Psoas muscle (tissue), 8 donors: ENCODE results near the gene PCNX2. TPM values are rescaled to one million over a fixed set of nuclear protein-coding genes. Genes with fewer than 3 reads are reported as not detected.

Experiments used
- ATAC-seq, 4 donors: fragments of 200-7000 bp; cut with Tn5 transposase; one replicate each; pipeline ENCODE4 v1.9.1; 2020; ENCODE audit warnings: moderate library complexity in 3 of 4, mild to moderate bottlenecking in 2 of 4
- DNase-seq, 2 donors: peaks; one replicate each; pipeline ENCODE4 v3.0.0-alpha.2; 2020
- H3K27ac ChIP-seq: fragments of 200-600 bp; one replicate; pipeline ENCODE4 v1.8.0; 2022
- H3K27me3 ChIP-seq, 3 donors: fragments of 200-600 bp in 1 of 3; one replicate each; pipeline versions ENCODE4 v1.6.1 to v1.8.0; 2013 to 2022; ENCODE audit warnings: low read length in 2 of 3, mild to moderate bottlenecking in 2 of 3, moderate library complexity in 1 of 3; ENCODE audit not compliant: insufficient read depth in 3 of 3
- H3K36me3 ChIP-seq, 2 donors: fragments of 200-600 bp in 1 of 2; one replicate each; pipeline versions ENCODE4 v1.6.1 to v1.8.0; 2013 to 2022; ENCODE audit warnings: low read depth in 1 of 2, mild to moderate bottlenecking in 1 of 2, moderate library complexity in 1 of 2; ENCODE audit not compliant: insufficient read depth in 1 of 2
- H3K4me1 ChIP-seq: fragments of 200-600 bp; one replicate; pipeline ENCODE4 v1.8.0; 2022
- H3K4me3 ChIP-seq: fragments of 200-600 bp; one replicate; pipeline ENCODE4 v1.8.0; 2022; ENCODE audit warnings: mild to moderate bottlenecking
- H3K9me3 ChIP-seq: fragments of 200-600 bp; one replicate; pipeline ENCODE4 v1.8.0; 2022
- CTCF ChIP-seq: fragments of 200-600 bp; IDR thresholded peaks from one replicate; pipeline ENCODE4 v1.8.0; 2022; ENCODE audit warnings: antibody characterized with exemption
- WGBS, 3 donors: extraction: QIAGEN DNeasy Blood & Tissue Kit; methylation state at CpG; one replicate each; pipeline versions ENCODE4 v1.1.6 to v1.1.7; 2013; 5-methylcytosine and 5-hydroxymethylcytosine counted together
- intact Hi-C, 2 donors: fragments of 100-400 bp; cut with DNase I; formaldehyde crosslinking; loops; one replicate each; pipeline versions ENCODE4 v1.11.0 to v1.14.2; 2022
- polyA plus RNA-seq, 3 donors: library from polyadenylated mRNA; stranded (reverse); fragments of 200-250 nt; gene quantifications; one replicate each; pipeline ENCODE4 v1.2.3, GENCODE V29; 2013
- total RNA-seq, 4 donors: library from RNA; stranded (reverse); fragmentation: NEBNext Ultra II Directional in 2 of 4; extraction: Animal tissue kit (Norgen Biotek cat#: 25700) in 2 of 4; gene quantifications; one replicate each; pipeline versions ENCODE4 v1.2.1 to v1.2.4, GENCODE V29; 2021 to 2023
- donor health status: healthy with polysubstance abuse.
- donor health status: DM: no; HTN: no; CAD: no; lungs with moderate emphysema.
- donor health status: Bipolar disorder and iron deficiency.
- donor health status: healthy.
- donor health status: DM: yes; HTN: yes; CAD: no.
- donor health status: DM: no; HTN: no; CAD: no.
- donor health status: DM: no; HTN: no; CAD: no.
- donor health status: DM: yes; HTN: yes; CAD: no.

PCNX2 gene
- total and polyA plus RNA-seq, 7 donors: 0.16 to 1.1 (median 0.54) TPM

DNA sequence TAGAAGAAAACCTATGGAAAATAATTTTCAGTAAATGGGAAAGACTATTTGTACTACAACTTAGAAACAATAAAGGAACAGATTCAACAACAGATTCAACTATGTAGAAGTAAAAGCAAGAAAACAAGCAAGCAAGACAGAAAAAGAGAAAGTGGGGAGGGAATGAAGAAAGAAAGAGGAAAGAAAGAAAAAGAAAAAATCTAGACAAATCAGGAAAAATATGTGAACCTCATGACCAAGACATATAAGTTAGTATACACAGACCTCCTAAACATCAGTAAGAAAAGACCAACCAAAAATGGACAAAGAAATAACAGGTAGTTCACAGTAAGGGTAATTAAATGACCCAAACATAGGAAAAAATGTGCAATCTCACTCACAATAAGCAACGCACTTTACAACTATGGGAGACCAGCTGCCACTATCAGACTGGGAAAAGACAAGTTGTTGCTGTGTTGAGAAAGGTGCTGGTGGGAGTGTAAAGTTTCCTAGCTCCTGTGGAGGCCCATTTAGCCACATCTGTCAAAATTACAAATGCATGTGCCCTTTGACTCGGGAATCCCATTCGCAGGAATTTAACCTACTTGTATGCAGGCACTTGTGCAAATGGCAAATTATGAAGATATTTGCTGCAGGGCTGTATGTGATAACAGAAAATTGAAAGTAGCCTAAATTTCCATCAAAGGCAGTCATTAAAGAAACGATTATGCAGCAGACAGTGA lies 18.1 kb upstream of the PCNX2 start:
- TF ChIP-seq CTCF: no peak
- DNase-seq: no peak
- 52 to 56% (median 53%) methylated on average over 4 of the region's 4 CpGs for WGBS, 3 donors

DNA sequence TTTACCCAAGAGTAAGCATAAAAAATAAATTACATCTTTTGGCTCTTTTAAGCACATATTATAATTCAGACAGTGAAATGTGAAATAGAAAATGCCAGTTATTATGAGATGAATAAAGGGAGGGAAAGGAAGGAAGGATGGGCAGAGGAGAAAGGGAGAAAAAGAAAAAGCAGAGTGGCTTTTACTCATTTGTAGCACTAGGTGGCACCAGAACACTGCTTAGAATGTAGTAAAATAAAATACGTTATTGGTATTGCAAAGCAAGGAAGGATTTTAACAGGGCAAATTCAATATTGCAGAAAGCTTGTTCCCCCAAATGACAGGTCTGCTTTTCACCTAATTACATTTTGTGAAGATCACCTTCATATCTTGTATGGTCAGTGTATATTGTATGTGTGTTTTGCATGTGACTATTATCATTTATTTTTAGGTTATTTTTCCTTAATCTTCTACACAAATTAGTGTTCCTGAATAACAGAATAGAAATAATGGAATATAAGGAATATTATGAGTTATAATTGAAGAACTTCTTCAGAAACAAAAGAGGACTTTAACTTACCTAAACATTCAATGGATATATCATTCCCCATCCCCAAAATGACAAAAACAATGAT lies 9.1 kb upstream of the PCNX2 start:
- peak; percentile 68 for TF ChIP-seq CTCF
- intact Hi-C loops: no loop called here
- H3K9me3 ChIP-seq: no peaks in the 10 kb centered on the region
- H3K27me3 ChIP-seq: peaks cover 0 to 1% (median 0%) of the 10 kb centered on the region in 3 donors
- no peak overlapping the region for H3K27ac ChIP-seq
- DNase-seq: no peak
- WGBS, 3 donors: 0 to 3% (median 0%) methylated on average over 1 of the region's 1 CpG
- H3K4me1 ChIP-seq: no peaks in the 10 kb centered on the region
- no peak overlapping the region for H3K4me3 ChIP-seq
- ATAC-seq: no peak
- H3K36me3 ChIP-seq: no peaks in the 10 kb centered on the region

More for the DNA sequence above, 18.1 kb upstream of the PCNX2 start:
- H3K9me3 ChIP-seq: no peaks in the 10 kb centered on the region
- ATAC-seq: no peak
- no peaks in the 10 kb centered on the region for H3K36me3 ChIP-seq
- H3K27ac ChIP-seq: no peak overlapping the region
- intact Hi-C loops: no loop called here
- H3K27me3 ChIP-seq: peaks cover 0 to 3% (median 0%) of the 10 kb centered on the region in 3 donors
- H3K4me3 ChIP-seq: no peak overlapping the region
- no peaks in the 10 kb centered on the region for H3K4me1 ChIP-seq

DNA sequence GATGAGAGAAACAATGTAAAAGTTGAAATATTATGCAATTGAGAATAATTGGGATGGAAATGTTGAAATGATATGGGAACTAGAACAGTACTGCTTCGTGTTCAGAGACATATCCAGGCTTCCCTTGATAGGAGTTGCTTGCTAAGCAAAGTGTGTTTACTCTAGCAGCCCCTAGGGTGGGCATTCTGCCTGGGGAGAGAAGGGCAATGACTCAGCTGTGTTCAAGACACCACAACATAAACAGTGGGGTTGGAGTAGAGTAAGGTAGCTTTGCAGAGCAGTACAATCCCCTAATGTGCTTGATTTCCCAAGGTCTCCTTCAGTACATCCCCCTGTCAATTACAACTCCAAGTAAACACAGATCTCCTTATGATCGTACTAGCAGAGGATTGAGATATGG lies 4.8 kb upstream of the PCNX2 start:
- H3K4me1 ChIP-seq: no peaks in the 10 kb centered on the region
- TF ChIP-seq CTCF: no peak
- no peaks in the 10 kb centered on the region for H3K36me3 ChIP-seq
- no peak for ATAC-seq
- 64 to 68% (median 65%) methylated on average over 2 of the region's 2 CpGs for WGBS, 3 donors
- H3K4me3 ChIP-seq: no peak overlapping the region
- H3K27ac ChIP-seq: no peak overlapping the region
- peaks cover 0 to 39% (median 2%) of the 10 kb centered on the region in 3 donors for H3K27me3 ChIP-seq
- DNase-seq: no peak
- no peaks in the 10 kb centered on the region for H3K9me3 ChIP-seq
- intact Hi-C loops: no loop called here

DNA sequence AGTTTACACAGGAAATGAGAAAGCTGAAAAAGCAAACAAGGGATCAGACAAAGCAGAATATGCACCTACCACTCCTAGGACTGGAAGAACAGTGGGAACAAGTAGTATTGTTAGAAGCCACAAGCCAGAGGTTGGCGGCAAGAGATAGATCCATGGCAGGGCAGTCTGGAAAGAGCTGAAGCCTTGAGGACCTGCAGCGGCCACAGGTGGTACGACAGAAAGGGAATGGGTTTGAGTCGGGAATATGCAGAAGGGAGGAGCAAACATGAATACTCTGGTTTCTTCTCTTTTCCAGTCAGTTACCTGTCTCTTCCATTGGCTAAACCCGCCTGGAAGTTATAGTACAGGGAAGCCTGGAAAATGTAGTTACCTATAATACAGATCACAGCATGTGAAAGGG lies 3.9 kb upstream of the PCNX2 start:
- no peaks in the 10 kb centered on the region for H3K36me3 ChIP-seq
- no peak for DNase-seq
- no peak overlapping the region for H3K4me3 ChIP-seq
- WGBS, 3 donors: 85 to 92% (median 87%) methylated on average over 5 of the region's 5 CpGs
- H3K4me1 ChIP-seq: no peaks in the 10 kb centered on the region
- H3K9me3 ChIP-seq: no peaks in the 10 kb centered on the region
- no peak for TF ChIP-seq CTCF
- intact Hi-C loops: no loop called here
- ATAC-seq: no peak
- H3K27ac ChIP-seq: no peak overlapping the region
- H3K27me3 ChIP-seq: peaks cover 0 to 48% (median 8%) of the 10 kb centered on the region in 3 donors
